ENCODE data around the gene PLCL2. TPM values are rescaled to one million over a fixed set of nuclear protein-coding genes. Genes with fewer than 3 reads are reported as not detected.

The PLCL2 gene
- total and polyA plus RNA-seq, 2 experiments from 2014 or later: 1.6 to 9.7 TPM

GRCh38 chr3:17132286-17133115 lies 247.7 kb downstream of the PLCL2 start (continued):
- TF ChIP-seq, protein P1, sequence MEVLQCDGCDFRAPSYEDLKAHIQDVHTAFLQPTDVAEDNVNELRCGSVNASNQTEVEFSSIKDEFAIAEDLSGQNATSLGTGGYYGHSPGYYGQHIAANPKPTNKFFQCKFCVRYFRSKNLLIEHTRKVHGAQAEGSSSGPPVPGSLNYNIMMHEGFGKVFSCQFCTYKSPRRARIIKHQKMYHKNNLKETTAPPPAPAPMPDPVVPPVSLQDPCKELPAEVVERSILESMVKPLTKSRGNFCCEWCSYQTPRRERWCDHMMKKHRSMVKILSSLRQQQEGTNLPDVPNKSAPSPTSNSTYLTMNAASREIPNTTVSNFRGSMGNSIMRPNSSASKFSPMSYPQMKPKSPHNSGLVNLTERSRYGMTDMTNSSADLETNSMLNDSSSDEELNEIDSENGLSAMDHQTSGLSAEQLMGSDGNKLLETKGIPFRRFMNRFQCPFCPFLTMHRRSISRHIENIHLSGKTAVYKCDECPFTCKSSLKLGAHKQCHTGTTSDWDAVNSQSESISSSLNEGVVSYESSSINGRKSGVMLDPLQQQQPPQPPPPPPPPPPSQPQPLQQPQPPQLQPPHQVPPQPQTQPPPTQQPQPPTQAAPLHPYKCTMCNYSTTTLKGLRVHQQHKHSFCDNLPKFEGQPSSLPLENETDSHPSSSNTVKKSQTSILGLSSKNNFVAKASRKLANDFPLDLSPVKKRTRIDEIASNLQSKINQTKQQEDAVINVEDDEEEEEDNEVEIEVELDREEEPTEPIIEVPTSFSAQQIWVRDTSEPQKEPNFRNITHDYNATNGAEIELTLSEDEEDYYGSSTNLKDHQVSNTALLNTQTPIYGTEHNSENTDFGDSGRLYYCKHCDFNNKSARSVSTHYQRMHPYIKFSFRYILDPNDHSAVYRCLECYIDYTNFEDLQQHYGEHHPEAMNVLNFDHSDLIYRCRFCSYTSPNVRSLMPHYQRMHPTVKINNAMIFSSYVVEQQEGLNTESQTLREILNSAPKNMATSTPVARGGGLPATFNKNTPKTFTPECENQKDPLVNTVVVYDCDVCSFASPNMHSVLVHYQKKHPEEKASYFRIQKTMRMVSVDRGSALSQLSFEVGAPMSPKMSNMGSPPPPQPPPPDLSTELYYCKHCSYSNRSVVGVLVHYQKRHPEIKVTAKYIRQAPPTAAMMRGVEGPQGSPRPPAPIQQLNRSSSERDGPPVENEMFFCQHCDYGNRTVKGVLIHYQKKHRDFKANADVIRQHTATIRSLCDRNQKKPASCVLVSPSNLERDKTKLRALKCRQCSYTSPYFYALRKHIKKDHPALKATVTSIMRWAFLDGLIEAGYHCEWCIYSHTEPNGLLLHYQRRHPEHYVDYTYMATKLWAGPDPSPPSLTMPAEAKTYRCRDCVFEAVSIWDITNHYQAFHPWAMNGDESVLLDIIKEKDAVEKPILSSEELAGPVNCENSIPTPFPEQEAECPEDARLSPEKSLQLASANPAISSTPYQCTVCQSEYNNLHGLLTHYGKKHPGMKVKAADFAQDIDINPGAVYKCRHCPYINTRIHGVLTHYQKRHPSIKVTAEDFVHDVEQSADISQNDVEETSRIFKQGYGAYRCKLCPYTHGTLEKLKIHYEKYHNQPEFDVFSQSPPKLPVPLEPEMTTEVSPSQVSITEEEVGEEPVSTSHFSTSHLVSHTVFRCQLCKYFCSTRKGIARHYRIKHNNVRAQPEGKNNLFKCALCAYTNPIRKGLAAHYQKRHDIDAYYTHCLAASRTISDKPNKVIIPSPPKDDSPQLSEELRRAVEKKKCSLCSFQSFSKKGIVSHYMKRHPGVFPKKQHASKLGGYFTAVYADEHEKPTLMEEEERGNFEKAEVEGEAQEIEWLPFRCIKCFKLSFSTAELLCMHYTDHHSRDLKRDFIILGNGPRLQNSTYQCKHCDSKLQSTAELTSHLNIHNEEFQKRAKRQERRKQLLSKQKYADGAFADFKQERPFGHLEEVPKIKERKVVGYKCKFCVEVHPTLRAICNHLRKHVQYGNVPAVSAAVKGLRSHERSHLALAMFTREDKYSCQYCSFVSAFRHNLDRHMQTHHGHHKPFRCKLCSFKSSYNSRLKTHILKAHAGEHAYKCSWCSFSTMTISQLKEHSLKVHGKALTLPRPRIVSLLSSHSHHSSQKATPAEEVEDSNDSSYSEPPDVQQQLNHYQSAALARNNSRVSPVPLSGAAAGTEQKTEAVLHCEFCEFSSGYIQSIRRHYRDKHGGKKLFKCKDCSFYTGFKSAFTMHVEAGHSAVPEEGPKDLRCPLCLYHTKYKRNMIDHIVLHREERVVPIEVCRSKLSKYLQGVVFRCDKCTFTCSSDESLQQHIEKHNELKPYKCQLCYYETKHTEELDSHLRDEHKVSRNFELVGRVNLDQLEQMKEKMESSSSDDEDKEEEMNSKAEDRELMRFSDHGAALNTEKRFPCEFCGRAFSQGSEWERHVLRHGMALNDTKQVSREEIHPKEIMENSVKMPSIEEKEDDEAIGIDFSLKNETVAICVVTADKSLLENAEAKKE (CRISPR knock-in tag; IDR thresholded peaks at IDR 0.05): no peak
- no peak for TF ChIP-seq CREB1 (CRISPR knock-in tag; IDR thresholded peaks at IDR 0.05; ENCODE audit: low read depth)
- no peak for TF ChIP-seq JUNB (IDR thresholded peaks at IDR 0.05; ENCODE audit: unreplicated experiment)

DNA sequence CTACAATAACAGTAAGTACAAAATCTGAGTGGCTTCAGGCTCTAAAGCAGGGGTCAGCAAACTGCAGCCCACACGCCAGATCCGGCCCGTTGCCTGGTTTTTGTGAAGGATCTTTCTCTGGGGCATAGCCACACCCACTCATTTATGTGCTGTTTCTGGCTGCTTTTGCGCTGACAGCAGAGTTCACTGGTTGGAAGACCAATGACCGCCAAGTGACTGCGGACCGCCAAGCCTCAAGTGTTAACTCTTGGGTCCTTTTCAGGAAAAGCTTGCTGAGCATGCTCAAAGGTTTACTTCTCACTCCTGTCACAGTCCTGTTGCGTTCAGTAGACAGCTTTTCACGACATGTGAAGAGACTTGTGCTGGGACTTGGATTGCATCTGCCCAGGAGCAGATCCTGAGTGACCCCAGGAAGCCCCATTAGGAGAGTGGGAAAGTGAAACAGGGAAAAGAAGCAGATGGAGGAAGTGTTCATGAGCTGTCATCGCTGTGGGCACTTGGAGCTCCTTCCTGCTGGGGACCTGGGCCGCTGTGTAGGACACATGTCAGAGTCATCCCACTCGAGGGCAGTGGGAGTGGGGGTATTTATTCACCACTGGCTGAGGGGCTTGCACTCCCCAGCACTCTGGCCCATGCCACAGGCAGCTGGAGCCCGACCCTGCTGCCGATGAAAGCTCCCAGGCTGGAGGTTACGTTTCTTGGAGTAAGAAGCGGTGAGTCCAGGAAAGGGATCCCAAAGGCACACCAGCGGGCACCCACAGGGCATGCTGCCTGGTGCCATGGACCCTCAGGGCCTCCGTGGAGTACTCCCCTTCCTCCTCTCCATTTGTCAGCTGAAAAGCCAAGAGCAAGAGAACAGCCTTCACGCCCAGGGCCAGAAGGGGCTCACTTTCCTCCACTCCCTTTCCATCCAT lies 249.1 kb downstream of the PLCL2 start:
- Mint-ChIP-seq H3K36me3 (ENCODE audit: low read depth) (no peaks in the 10 kb centered on the region), H3K27me3 (ENCODE audit: insufficient read depth, low read depth, poor library complexity) (peaks cover 2% of the 10 kb centered on the region), H3K27ac (no peak overlapping the region), H3K9me3 (peaks cover 4% of the 10 kb centered on the region; the same call in 2 of the 3 replicates), H3K4me1 (no peaks in the 10 kb centered on the region), H3K4me3 (no peak overlapping the region)
- Histone ChIP-seq H2AFZ (no peak overlapping the region), H3K36me3 (ENCODE audit: insufficient read depth) (no peaks in the 10 kb centered on the region; the same call in 1 of the 2 replicates), H4K20me1 (replicated peaks; ENCODE audit: insufficient read depth) (no peaks in the 10 kb centered on the region), H3K9me2 (ENCODE audit: insufficient read depth) (peaks cover 9% of the 10 kb centered on the region), H3K4me3 (no peak overlapping the region), H3K4me1 (ENCODE audit: insufficient read depth) (no peaks in the 10 kb centered on the region), H3F3A (replicated peaks; ENCODE audit: low read depth) (no peaks in the 10 kb centered on the region), H3K4me2 (no peak overlapping the region), H3K79me2 (replicated peaks; ENCODE audit: insufficient read depth) (no peaks in the 10 kb centered on the region), H3K27me3 (ENCODE audit: insufficient read depth) (no peaks in the 10 kb centered on the region), H3K27ac (ENCODE audit: low read depth) (no peak overlapping the region)
- DNase-seq (ENCODE audit: low spot score): no peak
- no peak for ATAC-seq
- no peak for TF ChIP-seq EZH2 (IDR thresholded peaks at IDR 0.05; ENCODE audit: low read depth, unreplicated experiment)
- TF ChIP-seq, protein P2, sequence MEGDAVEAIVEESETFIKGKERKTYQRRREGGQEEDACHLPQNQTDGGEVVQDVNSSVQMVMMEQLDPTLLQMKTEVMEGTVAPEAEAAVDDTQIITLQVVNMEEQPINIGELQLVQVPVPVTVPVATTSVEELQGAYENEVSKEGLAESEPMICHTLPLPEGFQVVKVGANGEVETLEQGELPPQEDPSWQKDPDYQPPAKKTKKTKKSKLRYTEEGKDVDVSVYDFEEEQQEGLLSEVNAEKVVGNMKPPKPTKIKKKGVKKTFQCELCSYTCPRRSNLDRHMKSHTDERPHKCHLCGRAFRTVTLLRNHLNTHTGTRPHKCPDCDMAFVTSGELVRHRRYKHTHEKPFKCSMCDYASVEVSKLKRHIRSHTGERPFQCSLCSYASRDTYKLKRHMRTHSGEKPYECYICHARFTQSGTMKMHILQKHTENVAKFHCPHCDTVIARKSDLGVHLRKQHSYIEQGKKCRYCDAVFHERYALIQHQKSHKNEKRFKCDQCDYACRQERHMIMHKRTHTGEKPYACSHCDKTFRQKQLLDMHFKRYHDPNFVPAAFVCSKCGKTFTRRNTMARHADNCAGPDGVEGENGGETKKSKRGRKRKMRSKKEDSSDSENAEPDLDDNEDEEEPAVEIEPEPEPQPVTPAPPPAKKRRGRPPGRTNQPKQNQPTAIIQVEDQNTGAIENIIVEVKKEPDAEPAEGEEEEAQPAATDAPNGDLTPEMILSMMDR (conservative IDR thresholded peaks at IDR 0.05; ENCODE audit: low read depth in 2 of 2): no peak
- TF ChIP-seq ZNF114 (CRISPR knock-in tag; IDR thresholded peaks at IDR 0.05): no peak
- TF ChIP-seq REST (IDR thresholded peaks at IDR 0.05; ENCODE audit: unreplicated experiment): no peak
- no peak for TF ChIP-seq ZNF331 (CRISPR knock-in tag; IDR thresholded peaks at IDR 0.05; ENCODE audit: low read depth)
- no peak for TF ChIP-seq POLR2AphosphoS5 (IDR thresholded peaks at IDR 0.05; ENCODE audit: low read depth)

Data from GM23338 (cell line).